Neural crest cell (in vitro differentiated cells): ENCODE data around the gene CAST. TPM values are rescaled to one million over a fixed set of nuclear protein-coding genes. Genes with fewer than 3 reads are reported as not detected.

Source experiments
- DNase-seq: peaks from one replicate; pipeline ENCODE4 v3.0.0; 2021; ENCODE audit warnings: low read depth, mixed read lengths, low spot score
- H3K27ac Mint-ChIP-seq: one replicate; pipeline ENCODE4 v1.8.0; 2021; ENCODE audit warnings: mild to moderate bottlenecking, mixed read lengths; ENCODE audit not compliant: unreplicated experiment
- H3K27me3 Mint-ChIP-seq: 2 replicates; pipeline ENCODE4 v1.8.0; 2021; ENCODE audit warnings: low read depth, mild to moderate bottlenecking, mixed read lengths
- H3K36me3 Mint-ChIP-seq: 2 replicates; pipeline ENCODE4 v1.8.0; 2021; ENCODE audit warnings: low read depth, mild to moderate bottlenecking, mixed read lengths
- H3K4me1 Mint-ChIP-seq: 2 replicates; pipeline ENCODE4 v1.8.0; 2021; ENCODE audit warnings: mixed read lengths
- H3K4me3 Mint-ChIP-seq: one replicate; pipeline ENCODE4 v1.8.0; 2021; ENCODE audit warnings: mild to moderate bottlenecking, mixed read lengths
- H3K9me3 Mint-ChIP-seq: 2 replicates; pipeline ENCODE4 v1.8.0; 2021; ENCODE audit warnings: mixed read lengths
- total RNA-seq: library from RNA; stranded (reverse); gene quantifications from 2 replicates; pipeline ENCODE4 v1.2.1, GENCODE V29; 2021
- TF ChIP-seq, protein P1 (sequence below): fragments of 200-600 bp; sonication (generic); conservative IDR thresholded peaks from 2 replicates; pipeline ENCODE4 v1.5.0; 2021; ENCODE audit warnings: antibody characterized with exemption, mild to moderate bottlenecking

Gene CAST
- total RNA-seq, 1 donor from 2014 or later = 50.7 TPM

- no peak for DNase-seq
- H3K27ac Mint-ChIP-seq = no peak overlapping the region
- no peak overlapping the region for H3K4me3 Mint-ChIP-seq
- no peaks in the 10 kb centered on the region for H3K4me1 Mint-ChIP-seq
- H3K27me3 Mint-ChIP-seq = no peaks in the 10 kb centered on the region
- no peaks in the 10 kb centered on the region for H3K9me3 Mint-ChIP-seq
- peaks cover 18% of the 10 kb centered on the region for H3K36me3 Mint-ChIP-seq
- TF ChIP-seq, protein P1, sequence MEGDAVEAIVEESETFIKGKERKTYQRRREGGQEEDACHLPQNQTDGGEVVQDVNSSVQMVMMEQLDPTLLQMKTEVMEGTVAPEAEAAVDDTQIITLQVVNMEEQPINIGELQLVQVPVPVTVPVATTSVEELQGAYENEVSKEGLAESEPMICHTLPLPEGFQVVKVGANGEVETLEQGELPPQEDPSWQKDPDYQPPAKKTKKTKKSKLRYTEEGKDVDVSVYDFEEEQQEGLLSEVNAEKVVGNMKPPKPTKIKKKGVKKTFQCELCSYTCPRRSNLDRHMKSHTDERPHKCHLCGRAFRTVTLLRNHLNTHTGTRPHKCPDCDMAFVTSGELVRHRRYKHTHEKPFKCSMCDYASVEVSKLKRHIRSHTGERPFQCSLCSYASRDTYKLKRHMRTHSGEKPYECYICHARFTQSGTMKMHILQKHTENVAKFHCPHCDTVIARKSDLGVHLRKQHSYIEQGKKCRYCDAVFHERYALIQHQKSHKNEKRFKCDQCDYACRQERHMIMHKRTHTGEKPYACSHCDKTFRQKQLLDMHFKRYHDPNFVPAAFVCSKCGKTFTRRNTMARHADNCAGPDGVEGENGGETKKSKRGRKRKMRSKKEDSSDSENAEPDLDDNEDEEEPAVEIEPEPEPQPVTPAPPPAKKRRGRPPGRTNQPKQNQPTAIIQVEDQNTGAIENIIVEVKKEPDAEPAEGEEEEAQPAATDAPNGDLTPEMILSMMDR = no peak
Observed at GRCh38 chr5:96775050-96775449, 112.9 kb downstream of the CAST start.

- DNase-seq = no peak
- H3K4me3 Mint-ChIP-seq = no peak overlapping the region
- no peak overlapping the region for H3K27ac Mint-ChIP-seq
- H3K4me1 Mint-ChIP-seq = peaks cover 3% of the 10 kb centered on the region
- TF ChIP-seq, protein P1 = no peak
- no peaks in the 10 kb centered on the region for H3K27me3 Mint-ChIP-seq
- no peaks in the 10 kb centered on the region for H3K9me3 Mint-ChIP-seq
- peaks cover 21% of the 10 kb centered on the region for H3K36me3 Mint-ChIP-seq
Observed at GRCh38 chr5:96775689-96776088, 113.5 kb downstream of the CAST start.

- no peak overlapping the region for H3K4me3 Mint-ChIP-seq
- H3K36me3 Mint-ChIP-seq = peaks cover 22% of the 10 kb centered on the region
- no peak overlapping the region for H3K27ac Mint-ChIP-seq
- no peaks in the 10 kb centered on the region for H3K9me3 Mint-ChIP-seq
- TF ChIP-seq, protein P1 = no peak
- DNase-seq = no peak
- H3K4me1 Mint-ChIP-seq = peaks cover 8% of the 10 kb centered on the region
- H3K27me3 Mint-ChIP-seq = no peaks in the 10 kb centered on the region
Observed at GRCh38 chr5:96776621-96777020, 114.4 kb downstream of the CAST start.

DNA sequence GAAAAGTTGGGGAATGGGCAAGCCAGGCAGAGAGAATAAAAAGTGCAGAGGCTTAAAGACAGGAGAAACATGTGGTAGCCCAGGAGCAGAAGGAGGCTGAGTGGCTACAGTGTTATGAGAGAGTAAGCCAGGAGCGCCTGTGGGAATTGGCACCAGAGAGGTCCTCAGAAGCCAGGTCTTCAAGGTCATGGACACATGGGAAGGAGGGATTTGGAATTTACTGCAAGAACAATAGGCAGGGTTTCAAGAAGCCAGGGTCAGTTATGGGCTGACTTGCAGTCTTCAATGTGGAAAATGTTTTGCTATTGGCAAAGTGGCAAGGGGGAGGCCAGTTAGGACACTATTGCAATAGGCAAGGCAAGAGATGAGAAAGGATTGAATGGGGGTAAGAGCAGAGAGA is 116.2 kb downstream of the CAST start:
- TF ChIP-seq, protein P1 = no peak
- DNase-seq = no peak
- peaks cover 3% of the 10 kb centered on the region for H3K9me3 Mint-ChIP-seq
- no peak overlapping the region for H3K4me3 Mint-ChIP-seq
- H3K27me3 Mint-ChIP-seq = no peaks in the 10 kb centered on the region
- H3K36me3 Mint-ChIP-seq = peaks cover 28% of the 10 kb centered on the region
- H3K4me1 Mint-ChIP-seq = peaks cover 20% of the 10 kb centered on the region
- no peak overlapping the region for H3K27ac Mint-ChIP-seq

DNA sequence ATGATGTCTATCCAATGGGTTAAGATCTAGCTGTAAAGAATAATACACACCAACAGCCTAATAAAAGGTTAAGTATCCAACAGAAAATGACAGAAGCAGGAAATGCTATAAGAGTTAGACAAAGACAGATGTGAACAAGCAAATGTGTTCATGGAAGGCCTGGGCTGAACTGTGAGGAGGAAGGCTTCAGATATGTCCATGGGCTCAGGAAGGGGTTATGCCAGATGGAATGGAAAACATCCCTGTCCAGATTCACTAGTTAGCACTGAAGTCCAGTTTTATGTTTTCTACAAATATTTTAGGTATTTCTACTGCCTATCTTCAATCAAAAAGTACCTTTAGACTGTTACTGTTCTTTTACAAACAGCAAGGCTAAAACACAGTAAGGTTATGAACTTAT is 118.5 kb downstream of the CAST start:
- Mint-ChIP-seq H3K4me1 (peaks cover 24% of the 10 kb centered on the region), H3K9me3 (peaks cover 3% of the 10 kb centered on the region), H3K36me3 (peaks cover 33% of the 10 kb centered on the region), H3K27me3 (no peaks in the 10 kb centered on the region), H3K27ac (no peak overlapping the region), H3K4me3 (no peak overlapping the region)
- TF ChIP-seq, protein P1 = no peak
- no peak for DNase-seq
